ENCODE measurements around the gene MINAR1.

DNA sequence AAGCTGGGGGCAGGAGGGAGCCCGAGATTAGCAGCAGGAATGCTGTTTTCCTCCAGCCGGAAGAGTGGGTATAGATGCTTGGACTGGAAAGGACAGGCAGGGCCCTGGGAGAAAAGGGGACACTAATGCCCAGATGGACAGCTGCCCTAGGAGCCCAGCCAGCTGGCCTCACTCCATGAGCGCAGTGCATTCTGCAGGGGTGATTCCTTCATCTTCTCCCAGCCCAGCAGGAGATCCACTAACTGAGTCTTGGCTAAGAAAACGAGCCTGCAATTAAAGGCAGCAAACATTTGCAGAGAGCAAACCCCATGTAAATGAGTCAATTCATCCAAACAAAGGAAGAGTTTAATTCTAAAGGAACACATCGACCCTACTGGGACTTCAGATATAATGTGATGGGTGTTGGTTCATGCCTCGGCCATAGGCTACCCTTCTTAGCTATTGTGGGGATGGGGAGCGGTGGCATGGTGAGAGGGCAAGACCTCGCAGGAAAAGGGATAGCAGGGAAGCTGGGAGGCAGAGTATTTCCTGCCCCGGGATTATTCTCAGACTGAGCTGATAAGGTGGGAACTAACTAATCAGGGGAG is 13.3 kb upstream of the MINAR1 start:
- TF ChIP-seq EZH2phosphoT487 (IDR thresholded peaks at IDR 0.05; ENCODE audit: borderline replicate concordance, low read length) (no peak), CTCF (conservative IDR thresholded peaks at IDR 0.05; ENCODE audit: low read depth, low read length) (no peak)

All from PC-3 (cell line).